Measurements from ENCODE around the gene SMAP2. TPM values are rescaled to one million over a fixed set of nuclear protein-coding genes. Genes with fewer than 3 reads are reported as not detected.
"Not testable (repeated sequence)": the region's sequence is repeated elsewhere in the genome, so short reads cannot be mapped to it uniquely, and the experiment has no call there.

SMAP2 gene
- polyA plus RNA-seq, 3 donors from 2014 or later: 166 to 280 (median 170) TPM

DNA sequence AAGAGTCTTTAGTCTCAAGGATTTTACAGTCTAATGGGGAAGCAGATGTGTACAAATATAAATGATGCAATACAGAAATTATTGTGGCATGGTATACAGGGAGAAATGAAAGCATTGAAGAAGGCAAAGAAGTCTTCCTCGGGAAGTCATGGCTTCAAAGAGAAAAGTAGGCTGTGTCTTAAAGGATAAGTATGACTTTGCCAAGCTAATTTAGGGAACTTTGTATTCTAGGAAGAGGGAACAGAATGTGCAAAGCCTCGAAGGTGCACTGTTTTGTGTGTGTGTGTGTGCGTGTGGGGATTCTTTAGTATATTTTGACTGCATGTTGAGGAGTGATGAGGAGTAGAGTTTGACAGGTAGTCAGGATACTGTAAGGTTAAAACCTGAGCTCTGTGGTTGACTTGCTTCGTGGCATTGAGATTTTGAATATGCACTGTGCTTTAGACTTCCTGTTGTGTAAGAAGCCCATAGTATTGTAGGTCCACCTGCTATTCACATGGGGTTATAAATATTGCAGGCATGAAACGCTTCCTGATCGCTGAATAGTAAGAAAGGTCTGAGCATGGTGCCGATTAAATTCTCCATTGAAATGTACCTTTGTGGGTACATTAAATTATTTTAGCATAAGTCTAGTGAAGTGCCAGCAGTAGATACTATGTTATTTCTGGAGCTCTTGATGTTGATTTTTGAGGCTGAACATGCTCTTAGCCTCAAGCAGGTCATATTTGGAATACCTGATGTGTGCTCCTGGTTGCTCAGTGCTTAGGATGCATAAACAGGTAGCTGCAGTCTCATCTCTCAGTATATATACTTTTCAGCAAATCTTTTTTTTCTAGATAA lies 8.0 kb downstream of the SMAP2 start:
- Mint-ChIP-seq H3K9me3 (no peaks in the 10 kb centered on the region), H3K27me3 (ENCODE audit: low read depth in 3 of 3) (peaks cover 3 to 13% (median 9%) of the 10 kb centered on the region in 3 donors), H3K4me3 (peak overlapping the region; percentile 62 to 75 (median 70)), H3K4me1 (peaks cover 87 to 93% of the 10 kb centered on the region in 2 donors), H3K27ac (peak overlapping the region; percentile 97 to 100 (median 99)), H3K36me3 (peaks cover 0 to 7% (median 4%) of the 10 kb centered on the region in 3 donors)
- DNase-seq: peak in 2 of 3 donors; percentile 37 to 45

DNA sequence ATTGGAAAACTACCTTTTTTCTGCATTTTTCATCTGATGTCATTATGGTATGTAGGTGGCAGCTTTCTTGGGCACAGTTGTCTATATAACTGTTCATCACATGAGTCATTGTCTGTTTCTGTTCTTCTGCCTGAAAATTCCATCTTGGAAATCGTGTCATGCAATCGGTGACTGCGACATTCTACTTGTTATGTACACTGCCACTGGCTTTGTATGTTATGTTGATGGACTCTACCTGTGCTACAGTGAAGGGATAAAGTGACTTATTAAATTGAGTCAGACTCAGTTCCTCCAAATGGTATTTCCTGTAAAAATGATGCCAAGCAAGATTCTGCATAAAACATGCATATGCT lies 8.6 kb downstream of the SMAP2 start:
- DNase-seq: no peak
- peaks cover 87 to 95% of the 10 kb centered on the region in 2 donors for H3K4me1 Mint-ChIP-seq
- peak overlapping the region; percentile 97 to 100 (median 99) for H3K27ac Mint-ChIP-seq
- H3K4me3 Mint-ChIP-seq: peak overlapping the region; percentile 62 to 75 (median 70)
- peaks cover 3 to 17% (median 9%) of the 10 kb centered on the region in 3 donors for H3K27me3 Mint-ChIP-seq (ENCODE audit: low read depth in 3 of 3)
- H3K9me3 Mint-ChIP-seq: no peaks in the 10 kb centered on the region
- peaks cover 0 to 5% (median 3%) of the 10 kb centered on the region in 3 donors for H3K36me3 Mint-ChIP-seq

DNA sequence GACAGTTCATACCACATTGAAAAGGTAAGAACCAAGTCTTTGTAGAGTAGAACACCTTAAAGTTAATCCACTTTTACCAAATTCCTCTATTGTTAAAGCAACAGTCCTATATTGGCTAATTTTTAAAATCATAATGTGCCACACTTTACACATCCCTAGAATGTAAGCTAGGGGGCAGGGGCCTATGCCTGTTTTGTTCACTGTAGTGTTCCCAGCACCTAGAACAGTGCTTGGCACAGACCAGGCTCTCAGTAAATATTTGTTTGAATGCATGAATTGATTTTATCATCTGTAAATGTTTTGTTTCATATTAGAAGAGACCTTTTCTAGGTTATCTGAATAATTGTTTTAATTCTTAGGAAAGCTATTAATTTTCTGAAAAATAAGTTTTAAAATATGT lies 9.1 kb downstream of the SMAP2 start:
- H3K4me1 Mint-ChIP-seq: peaks cover 87 to 95% of the 10 kb centered on the region in 2 donors
- peaks cover 3 to 21% (median 9%) of the 10 kb centered on the region in 3 donors for H3K27me3 Mint-ChIP-seq (ENCODE audit: low read depth in 3 of 3)
- DNase-seq: no peak
- H3K4me3 Mint-ChIP-seq: peak overlapping the region in 3 of 5 donors; percentile 62 to 86 (median 71)
- H3K27ac Mint-ChIP-seq: peak overlapping the region; percentile 97 to 100 (median 99)
- peaks cover 0 to 5% (median 3%) of the 10 kb centered on the region in 3 donors for H3K36me3 Mint-ChIP-seq
- H3K9me3 Mint-ChIP-seq: no peaks in the 10 kb centered on the region

- H3K36me3 Mint-ChIP-seq: peaks cover 0 to 5% (median 3%) of the 10 kb centered on the region in 3 donors
- H3K4me1 Mint-ChIP-seq: peaks cover 88 to 91% of the 10 kb centered on the region in 2 donors
- H3K9me3 Mint-ChIP-seq: no peaks in the 10 kb centered on the region
- peaks cover 3 to 21% (median 9%) of the 10 kb centered on the region in 3 donors for H3K27me3 Mint-ChIP-seq (ENCODE audit: low read depth in 3 of 3)
- H3K27ac Mint-ChIP-seq: peak overlapping the region; percentile 97 to 100 (median 99)
- H3K4me3 Mint-ChIP-seq: peak overlapping the region in 4 of 5 donors; percentile 50 to 86 (median 64)
- DNase-seq: no peak
These were observed 9.6 kb downstream of the SMAP2 start for GRCh38 chr1:40383095-40383487.

DNA sequence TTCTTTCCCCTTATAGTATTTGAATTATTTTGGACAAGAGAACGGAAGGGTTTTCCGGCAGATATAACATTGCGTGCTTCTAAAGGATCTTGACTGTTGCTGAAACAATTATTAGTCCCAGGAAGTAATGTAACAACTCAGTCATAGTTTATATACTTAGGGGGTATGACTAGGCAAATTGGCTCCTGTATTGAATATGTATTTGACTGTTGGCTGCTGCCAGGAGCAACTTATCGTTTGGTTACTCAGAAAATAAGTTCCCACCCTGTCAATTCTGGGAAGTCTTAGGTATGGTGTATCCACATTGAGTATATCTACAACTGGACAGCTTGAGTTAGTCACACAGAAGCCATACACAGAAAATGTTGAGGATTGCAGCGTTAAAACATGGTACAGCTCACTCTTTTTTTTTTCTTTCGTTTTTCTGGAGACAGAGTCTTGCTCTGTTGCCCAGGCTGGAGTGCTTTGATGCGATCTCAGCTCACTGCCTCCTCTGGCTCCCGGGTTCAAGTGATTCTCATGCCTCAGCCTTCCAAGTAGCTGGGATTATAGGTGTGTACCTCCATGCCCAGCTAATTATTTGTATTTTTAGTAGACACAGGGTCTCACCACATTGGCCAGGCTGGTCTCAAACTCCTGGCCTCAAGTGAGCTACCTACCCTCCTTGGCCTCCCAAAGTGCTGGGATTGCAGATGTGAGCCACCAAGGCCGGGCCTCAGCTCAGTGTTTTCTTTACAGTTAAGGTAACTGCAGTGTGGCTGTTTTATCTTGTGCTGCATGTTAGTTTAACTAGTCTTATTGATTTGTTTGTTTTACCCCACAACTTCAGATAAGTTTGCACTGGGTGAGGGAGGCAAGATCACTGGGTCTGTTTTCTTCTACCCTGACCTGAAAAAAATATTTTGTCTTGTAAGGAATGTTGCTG lies 10.2 kb downstream of the SMAP2 start:
- H3K36me3 Mint-ChIP-seq: peaks cover 0 to 5% (median 3%) of the 10 kb centered on the region in 3 donors
- H3K27me3 Mint-ChIP-seq (ENCODE audit: low read depth in 3 of 3): peaks cover 3 to 22% (median 11%) of the 10 kb centered on the region in 3 donors
- H3K27ac Mint-ChIP-seq: peak overlapping the region; percentile 97 to 100 (median 99)
- H3K4me1 Mint-ChIP-seq: peaks cover 88 to 91% of the 10 kb centered on the region in 2 donors
- no peak for DNase-seq
- peak overlapping the region; percentile 77 to 89 (median 86) for H3K4me3 Mint-ChIP-seq
- H3K9me3 Mint-ChIP-seq: no peaks in the 10 kb centered on the region

DNA sequence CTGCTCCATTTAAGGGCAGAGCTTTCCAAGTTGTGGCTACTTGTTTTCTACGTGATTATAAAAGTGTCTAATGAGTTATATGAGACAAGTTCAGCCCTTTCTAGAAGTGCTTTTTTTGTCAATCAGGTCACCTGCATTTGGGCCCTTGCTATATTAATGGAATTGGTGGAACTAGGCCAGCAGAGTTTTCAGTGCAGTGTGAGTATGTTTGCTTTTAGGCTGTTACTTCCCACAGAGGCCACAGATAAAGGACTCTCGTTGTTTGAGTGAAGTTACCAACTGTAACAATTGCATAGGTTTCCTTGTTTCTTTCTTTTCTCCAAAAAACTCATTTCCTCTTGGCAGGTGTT lies 10.9 kb downstream of the SMAP2 start:
- H3K4me1 Mint-ChIP-seq: peaks cover 93 to 96% of the 10 kb centered on the region in 2 donors
- peaks cover 0 to 11% (median 3%) of the 10 kb centered on the region in 3 donors for H3K36me3 Mint-ChIP-seq
- DNase-seq: no peak
- H3K4me3 Mint-ChIP-seq: peak overlapping the region; percentile 77 to 89 (median 86)
- peak overlapping the region; percentile 97 to 100 (median 99) for H3K27ac Mint-ChIP-seq
- peaks cover 3 to 24% (median 15%) of the 10 kb centered on the region in 3 donors for H3K27me3 Mint-ChIP-seq (ENCODE audit: low read depth in 3 of 3)
- no peaks in the 10 kb centered on the region for H3K9me3 Mint-ChIP-seq

DNA sequence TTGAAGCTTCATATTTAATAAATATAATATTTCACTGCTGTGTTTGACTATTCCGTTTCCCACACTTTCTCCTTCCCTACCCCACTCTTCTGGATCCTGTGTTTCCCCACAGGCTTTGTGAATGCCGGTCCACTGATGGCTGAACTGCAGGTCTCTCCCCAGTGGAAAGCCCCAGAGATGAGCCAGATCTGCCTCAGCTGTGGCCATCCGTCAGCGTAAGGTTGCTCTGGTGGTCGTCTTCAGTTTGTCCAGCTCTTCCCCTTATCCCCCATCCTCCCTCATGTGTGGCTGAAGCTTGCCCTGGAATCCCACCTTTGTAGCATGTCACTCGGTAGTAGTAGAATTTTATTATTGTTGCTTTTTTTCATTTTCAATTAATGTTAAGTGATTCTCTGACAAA lies 11.4 kb downstream of the SMAP2 start:
- H3K36me3 Mint-ChIP-seq: peaks cover 0 to 12% (median 3%) of the 10 kb centered on the region in 3 donors
- H3K27me3 Mint-ChIP-seq (ENCODE audit: low read depth in 3 of 3): peaks cover 3 to 24% (median 15%) of the 10 kb centered on the region in 3 donors
- peak overlapping the region; percentile 97 to 100 (median 99) for H3K27ac Mint-ChIP-seq
- no peak for DNase-seq
- H3K4me1 Mint-ChIP-seq: peaks cover 94 to 96% of the 10 kb centered on the region in 2 donors
- H3K4me3 Mint-ChIP-seq: peak overlapping the region; percentile 77 to 89 (median 86)
- no peaks in the 10 kb centered on the region for H3K9me3 Mint-ChIP-seq

DNA sequence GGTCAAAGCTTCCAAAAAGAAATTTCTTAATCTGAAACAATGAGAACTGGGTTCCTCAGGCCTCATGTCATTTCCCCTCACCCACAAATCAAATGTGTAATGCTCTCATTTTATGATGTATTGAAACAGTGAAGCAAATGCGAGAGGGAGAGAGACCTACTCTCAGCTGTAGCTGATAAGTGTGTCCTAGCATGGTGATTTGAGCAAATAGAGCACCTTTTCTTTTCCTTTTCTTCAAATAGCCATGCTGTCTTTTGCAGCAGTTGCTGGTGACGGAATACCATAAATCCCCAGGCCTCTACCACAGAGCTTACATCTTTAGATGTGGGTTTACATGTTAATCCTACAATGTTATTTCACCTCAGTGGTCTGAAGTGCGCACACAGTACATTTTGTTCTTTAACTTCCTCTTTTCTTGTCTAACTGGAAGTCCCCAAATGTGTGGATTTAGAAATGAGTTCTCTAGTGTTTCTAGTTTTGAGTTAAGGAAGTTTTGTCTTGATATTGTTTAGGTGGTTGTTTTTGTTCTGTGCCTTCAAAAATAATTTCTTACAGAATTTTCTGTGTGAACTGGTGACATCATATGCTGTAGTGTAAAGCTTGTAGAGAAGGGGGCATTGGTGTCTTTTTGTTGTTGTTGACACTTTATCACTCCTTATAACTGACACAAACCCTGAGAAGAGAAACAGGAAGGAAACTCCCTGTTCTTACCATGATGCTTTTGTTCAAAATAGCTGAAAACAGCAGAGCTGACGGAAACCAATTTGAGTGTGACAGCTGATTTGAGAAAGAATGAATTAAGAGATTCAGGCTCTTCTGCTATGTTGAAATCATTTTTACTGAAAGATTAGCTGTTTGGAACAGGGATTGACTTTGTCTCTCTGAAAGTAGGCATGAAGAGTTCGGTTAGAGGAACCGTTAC lies 12.2 kb downstream of the SMAP2 start:
- Mint-ChIP-seq H3K36me3 (peaks cover 0 to 12% (median 3%) of the 10 kb centered on the region in 3 donors), H3K27ac (peak overlapping the region; percentile 97 to 100 (median 99)), H3K9me3 (no peaks in the 10 kb centered on the region), H3K27me3 (ENCODE audit: low read depth in 3 of 3) (peaks cover 3 to 24% (median 15%) of the 10 kb centered on the region in 3 donors), H3K4me3 (peak overlapping the region; percentile 77 to 89 (median 86)), H3K4me1 (peaks cover 96% of the 10 kb centered on the region in 2 donors)
- peak; percentile 84 to 87 (median 86) for DNase-seq

- peaks cover 96% of the 10 kb centered on the region in 2 donors for H3K4me1 Mint-ChIP-seq
- H3K27me3 Mint-ChIP-seq (ENCODE audit: low read depth in 3 of 3): peaks cover 3 to 23% (median 15%) of the 10 kb centered on the region in 3 donors
- peaks cover 0 to 12% (median 3%) of the 10 kb centered on the region in 3 donors for H3K36me3 Mint-ChIP-seq
- DNase-seq: no peak
- peak overlapping the region; percentile 77 to 89 (median 86) for H3K4me3 Mint-ChIP-seq
- H3K9me3 Mint-ChIP-seq: no peaks in the 10 kb centered on the region
- H3K27ac Mint-ChIP-seq: peak overlapping the region; percentile 97 to 100 (median 99)
These were observed 12.8 kb downstream of the SMAP2 start for GRCh38 chr1:40386359-40386723.

GRCh38 chr1:40386796-40387195 lies 13.3 kb downstream of the SMAP2 start:
- Mint-ChIP-seq H3K27ac (peak overlapping the region; percentile 97 to 100 (median 99)), H3K4me3 (peak overlapping the region; percentile 58 to 87 (median 79)), H3K36me3 (peaks cover 0 to 12% (median 3%) of the 10 kb centered on the region in 3 donors), H3K4me1 (peaks cover 96% of the 10 kb centered on the region in 2 donors), H3K9me3 (no peaks in the 10 kb centered on the region), H3K27me3 (ENCODE audit: low read depth in 3 of 3) (peaks cover 3 to 22% (median 15%) of the 10 kb centered on the region in 3 donors)
- no peak for DNase-seq

GRCh38 chr1:40387381-40388306 lies 14.1 kb downstream of the SMAP2 start:
- Mint-ChIP-seq H3K27me3 (ENCODE audit: low read depth in 3 of 3) (peaks cover 3 to 22% (median 15%) of the 10 kb centered on the region in 3 donors), H3K36me3 (peaks cover 0 to 12% (median 3%) of the 10 kb centered on the region in 3 donors), H3K4me3 (peak overlapping the region; percentile 65 to 87 (median 85)), H3K27ac (peak overlapping the region; percentile 97 to 100 (median 99)), H3K4me1 (peaks cover 96% of the 10 kb centered on the region in 2 donors)
- H3K9me3 Mint-ChIP-seq, DNase-seq: not testable (repeated sequence)
